HEK293T (cell line): ENCODE results near the gene SUGCT.

ENCODE experiments used
- CTCF ChIA-PET: fragments of 350-600 bp; formaldehyde crosslinking; extraction: SDS; loops from one replicate; lab custom pipeline; 2021; ENCODE audit warnings: antibody characterized with exemption, inconsistent platforms; lab: Yijun Ruan, JAX
- POLR2A ChIA-PET: fragments of 350-600 bp; formaldehyde crosslinking; extraction: SDS; loops from one replicate; lab custom pipeline; 2020; ENCODE audit warnings: antibody characterized with exemption, inconsistent platforms; lab: Yijun Ruan, JAX
- DNase-seq: peaks from one replicate; pipeline ENCODE4 v3.0.0; 2012; ENCODE audit warnings: mixed read lengths; ENCODE audit errors: extremely low spot score
- ARNT ChIP-seq: fragments of 450-650 bp; IDR thresholded peaks from 2 replicates; pipeline ENCODE4 v1.6.1; 2017; ENCODE audit warnings: mild to moderate bottlenecking
- BHLHE40 ChIP-seq: fragments of 450-650 bp; IDR thresholded peaks from 2 replicates; pipeline ENCODE4 v1.6.1; 2016; ENCODE audit warnings: mild to moderate bottlenecking, moderate library complexity, borderline replicate concordance
- CTBP1 ChIP-seq: fragments of 450-650 bp; IDR thresholded peaks from 2 replicates; pipeline ENCODE4 v1.6.1; 2016; ENCODE audit warnings: borderline replicate concordance
- ELF4 ChIP-seq: fragments of 450-650 bp; IDR thresholded peaks from 2 replicates; pipeline ENCODE4 v1.6.1; 2017; ENCODE audit warnings: antibody characterized with exemption
- FOXA1 ChIP-seq: fragments of 450-650 bp; IDR thresholded peaks from 2 replicates; pipeline ENCODE4 v1.6.1; 2016; ENCODE audit warnings: mild to moderate bottlenecking
- FOXK2 ChIP-seq: fragments of 450-650 bp; IDR thresholded peaks from 2 replicates; pipeline ENCODE4 v1.6.1; 2016; ENCODE audit warnings: mild to moderate bottlenecking
- FOXM1 ChIP-seq: fragments of 450-650 bp; IDR thresholded peaks from 2 replicates; pipeline ENCODE4 v1.6.1; 2017; ENCODE audit warnings: mild to moderate bottlenecking, borderline replicate concordance
- HDGF ChIP-seq: fragments of 450-650 bp; IDR thresholded peaks from 2 replicates; pipeline ENCODE4 v1.6.1; 2017; ENCODE audit warnings: antibody characterized with exemption, borderline replicate concordance
- L3MBTL2 ChIP-seq: fragments of 450-650 bp; conservative IDR thresholded peaks from 2 replicates; pipeline ENCODE4 v1.6.1; 2016; ENCODE audit warnings: mild to moderate bottlenecking
- LEF1 ChIP-seq: fragments of 450-650 bp; IDR thresholded peaks from 2 replicates; pipeline ENCODE4 v1.6.1; 2017; ENCODE audit warnings: mild to moderate bottlenecking, borderline replicate concordance
- NFRKB ChIP-seq: fragments of 450-650 bp; IDR thresholded peaks from 2 replicates; pipeline ENCODE4 v1.6.1; 2016; ENCODE audit warnings: mild to moderate bottlenecking, moderate library complexity
- SP1 ChIP-seq: fragments of 450-650 bp; IDR thresholded peaks from 2 replicates; pipeline ENCODE4 v1.6.1; 2017
- SUZ12 ChIP-seq: fragments of 450-650 bp; IDR thresholded peaks from 2 replicates; pipeline ENCODE4 v1.6.1; 2016; ENCODE audit warnings: mild to moderate bottlenecking
- TARDBP ChIP-seq: fragments of 450-650 bp; IDR thresholded peaks from 2 replicates; pipeline ENCODE4 v1.6.1; 2016
- ZNF384 ChIP-seq: fragments of 450-650 bp; IDR thresholded peaks from 2 replicates; pipeline ENCODE4 v1.6.1; 2016
- TF ChIP-seq, protein P1 (sequence below): fragments of 450-650 bp; IDR thresholded peaks from 2 replicates; pipeline ENCODE4 v1.6.1; 2016

SUGCT gene

DNA sequence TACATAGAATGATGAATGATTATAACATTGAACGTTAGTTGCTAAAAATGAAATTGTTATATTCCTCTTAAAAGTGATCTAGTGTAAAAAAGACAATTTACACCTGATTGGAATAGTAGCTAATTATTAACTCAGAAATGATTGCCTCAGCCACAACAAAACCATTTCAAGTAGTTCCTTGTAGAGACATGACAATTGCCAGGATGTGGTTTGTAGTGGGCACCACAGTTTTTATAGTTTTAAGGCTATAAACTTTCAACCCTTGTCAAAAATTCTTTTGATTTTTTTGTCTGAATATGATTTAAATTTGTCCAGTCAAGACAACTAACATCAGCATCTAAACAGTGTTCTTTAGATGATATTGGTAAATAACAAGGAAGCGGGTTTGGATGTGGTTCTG lies 145.2 kb downstream of the SUGCT start:
- DNase-seq, result no peak

DNA sequence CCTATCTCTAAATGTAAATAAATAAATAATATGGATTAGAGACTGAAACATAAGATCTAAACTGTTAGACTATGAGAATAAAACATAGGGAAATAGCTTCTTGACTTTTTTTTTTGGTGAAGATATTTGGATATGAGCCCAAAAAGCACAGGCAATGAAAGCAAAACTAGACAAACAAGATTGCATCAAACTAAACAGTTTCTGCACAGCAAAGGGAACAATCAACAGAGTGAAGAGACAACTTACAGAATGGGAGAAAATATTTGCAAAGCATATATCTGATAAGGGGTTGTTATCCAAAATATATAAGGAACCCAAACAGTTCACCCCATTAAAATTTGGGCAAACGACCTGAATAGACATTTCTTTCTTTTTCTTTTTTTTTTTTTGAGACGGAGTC lies 148.1 kb downstream of the SUGCT start:
- CTCF ChIA-PET, result no interaction called here
- TF ChIP-seq ELF4 (no peak), SP1 (no peak), FOXK2 (no peak)
- TF ChIP-seq, protein P1, sequence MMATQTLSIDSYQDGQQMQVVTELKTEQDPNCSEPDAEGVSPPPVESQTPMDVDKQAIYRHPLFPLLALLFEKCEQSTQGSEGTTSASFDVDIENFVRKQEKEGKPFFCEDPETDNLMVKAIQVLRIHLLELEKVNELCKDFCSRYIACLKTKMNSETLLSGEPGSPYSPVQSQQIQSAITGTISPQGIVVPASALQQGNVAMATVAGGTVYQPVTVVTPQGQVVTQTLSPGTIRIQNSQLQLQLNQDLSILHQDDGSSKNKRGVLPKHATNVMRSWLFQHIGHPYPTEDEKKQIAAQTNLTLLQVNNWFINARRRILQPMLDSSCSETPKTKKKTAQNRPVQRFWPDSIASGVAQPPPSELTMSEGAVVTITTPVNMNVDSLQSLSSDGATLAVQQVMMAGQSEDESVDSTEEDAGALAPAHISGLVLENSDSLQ, result no peak
- POLR2A ChIA-PET, result no interaction called here
- DNase-seq, result no peak

More for the DNA sequence above, 145.2 kb downstream of the SUGCT start:
- TF ChIP-seq, protein P1, result no peak
- no peak for TF ChIP-seq LEF1
- TF ChIP-seq TARDBP, result no peak
- TF ChIP-seq ZNF384, result no peak
- no peak for TF ChIP-seq ARNT
- TF ChIP-seq SP1, result no peak
- TF ChIP-seq ELF4, result no peak
- TF ChIP-seq CTBP1, result no peak
- TF ChIP-seq NFRKB, result no peak
- TF ChIP-seq SUZ12, result no peak
- TF ChIP-seq BHLHE40, result no peak
- TF ChIP-seq L3MBTL2, result no peak
- TF ChIP-seq HDGF, result no peak
- TF ChIP-seq FOXA1, result no peak
- no peak for TF ChIP-seq FOXM1
- POLR2A ChIA-PET, result no interaction called here
- CTCF ChIA-PET, result no interaction called here

DNA sequence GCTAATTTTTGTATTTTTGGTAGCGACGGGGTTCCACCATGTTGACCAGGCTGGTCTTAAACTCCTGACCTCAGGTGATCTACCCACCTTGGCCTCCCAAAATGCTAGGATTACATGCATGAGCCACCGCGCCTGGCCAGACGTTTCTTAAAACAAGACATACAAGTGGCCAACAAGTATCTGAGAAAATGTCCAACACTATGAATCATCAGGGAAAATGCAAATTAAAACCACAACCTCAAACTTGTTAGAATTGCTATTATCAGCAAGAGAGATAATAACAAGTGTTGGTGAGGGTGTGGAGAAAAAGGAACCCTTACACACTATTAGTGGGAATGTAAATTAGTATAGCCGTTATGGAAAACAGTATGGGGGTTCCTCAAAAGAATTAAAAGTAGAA lies 148.6 kb downstream of the SUGCT start:
- TF ChIP-seq, protein P1, result no peak
- no peak for TF ChIP-seq TARDBP
- TF ChIP-seq HDGF, result no peak
- no peak for TF ChIP-seq SUZ12
- TF ChIP-seq FOXK2, result no peak
- no peak for TF ChIP-seq SP1
- no peak for TF ChIP-seq CTBP1
- no peak for TF ChIP-seq BHLHE40
- no peak for TF ChIP-seq FOXA1
- TF ChIP-seq FOXM1, result no peak
- TF ChIP-seq ARNT, result no peak
- no peak for TF ChIP-seq ELF4
- no peak for TF ChIP-seq LEF1
- TF ChIP-seq NFRKB, result no peak
- TF ChIP-seq L3MBTL2, result no peak
- no peak for TF ChIP-seq ZNF384
- POLR2A ChIA-PET, result no interaction called here
- CTCF ChIA-PET, result no interaction called here
- DNase-seq, result no peak

DNA sequence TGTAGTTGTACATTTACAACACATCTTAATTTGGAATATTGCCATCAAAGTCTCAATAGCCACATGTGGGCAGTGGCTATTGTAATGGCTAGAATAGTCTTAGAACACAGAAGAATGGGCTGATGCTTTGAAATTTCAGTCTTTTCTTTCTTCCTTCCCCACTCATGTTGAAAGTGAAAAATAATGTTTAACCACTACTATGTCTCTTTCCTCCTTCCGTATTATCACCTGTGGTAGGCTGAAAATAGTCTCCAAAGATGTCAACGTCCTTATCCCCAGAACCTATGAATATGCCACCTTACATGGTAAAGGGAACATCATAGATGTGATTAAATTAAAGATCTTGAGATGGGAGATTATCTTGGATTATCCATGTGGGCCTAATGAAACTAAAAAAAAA lies 154.0 kb downstream of the SUGCT start:
- no peak for DNase-seq
- TF ChIP-seq CTBP1, result no peak
- TF ChIP-seq, protein P1, result no peak
- no peak for TF ChIP-seq SUZ12
- TF ChIP-seq ARNT, result no peak
- TF ChIP-seq ELF4, result no peak
- no peak for TF ChIP-seq HDGF
- POLR2A ChIA-PET, result no interaction called here
- CTCF ChIA-PET, result no interaction called here

DNA sequence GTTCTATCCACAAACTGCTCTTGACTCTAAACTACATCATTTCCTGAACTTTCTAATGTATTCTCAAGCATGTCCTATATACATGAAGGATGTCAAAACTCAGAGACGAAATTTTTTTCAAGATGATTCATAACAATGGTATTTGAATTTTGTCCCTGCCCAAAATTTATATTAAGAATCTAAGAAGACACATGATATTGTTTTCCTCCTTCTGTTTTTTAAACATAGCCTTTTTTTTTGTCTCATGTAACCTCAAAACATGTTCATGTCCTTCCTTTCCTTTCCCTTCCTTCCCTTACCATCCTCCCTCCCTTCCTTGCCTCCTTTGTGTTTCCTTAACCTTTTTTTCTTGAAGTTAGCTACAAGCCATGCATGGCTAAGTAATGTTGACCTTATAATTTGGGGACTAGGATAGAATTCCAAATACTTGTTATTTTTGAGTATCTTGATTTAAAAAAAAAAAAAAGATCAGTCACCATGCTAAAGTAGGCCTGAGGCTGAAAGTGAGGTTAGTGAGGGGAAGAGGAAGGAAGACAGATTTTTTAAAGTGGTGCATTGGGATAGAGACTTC lies 163.0 kb downstream of the SUGCT start:
- DNase-seq, result no peak
- TF ChIP-seq TARDBP (no peak), CTBP1 (no peak), HDGF (no peak), FOXA1 (no peak), ELF4 (no peak), SUZ12 (no peak), L3MBTL2 (no peak), ARNT (no peak), SP1 (no peak), BHLHE40 (no peak), LEF1 (no peak), ZNF384 (no peak), NFRKB (no peak), FOXK2 (no peak), FOXM1 (no peak)
- TF ChIP-seq, protein P1, result no peak
- CTCF ChIA-PET, result no interaction called here
- POLR2A ChIA-PET, result no interaction called here
